ENCODE measurements around the gene COL6A2.
"Not testable (repeated sequence)": the region's sequence is repeated elsewhere in the genome, so short reads cannot be mapped to it uniquely, and the experiment has no call there.

Gene COL6A2

DNA sequence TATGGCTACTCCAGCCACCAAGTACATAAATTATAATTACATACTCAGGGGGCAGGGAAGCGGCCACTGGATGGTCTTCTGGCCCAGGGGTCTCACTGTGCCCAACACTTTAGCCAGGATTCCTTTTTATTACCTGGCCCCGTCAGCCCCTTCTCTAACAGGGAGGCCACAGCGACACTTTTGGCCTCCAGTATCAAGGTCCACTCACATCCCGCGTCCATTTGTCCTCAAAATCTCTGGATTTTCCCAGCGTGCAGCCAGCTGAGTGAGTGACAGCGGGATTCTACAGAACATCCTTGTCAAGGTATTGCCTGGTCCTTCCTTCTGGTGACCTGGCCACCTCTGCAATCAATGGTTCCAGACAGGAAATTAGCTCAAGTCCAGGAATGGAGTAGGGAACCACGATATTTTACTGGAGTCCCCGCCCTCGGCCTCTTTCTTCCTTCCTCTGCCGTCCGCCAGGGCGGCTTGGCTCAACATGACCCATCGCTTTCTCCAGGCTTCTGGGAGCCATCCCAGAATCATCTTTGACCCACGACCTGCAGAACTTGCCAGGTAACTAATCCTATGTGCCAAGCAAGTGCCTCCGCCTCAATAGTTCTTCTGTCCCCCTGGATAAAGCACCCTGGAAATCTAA, 2.7 kb upstream of the COL6A2 start:
- DNase-seq, result no peak

GRCh38 chr21:46095814-46096595, 1.9 kb upstream of the COL6A2 start:
- no peak for DNase-seq

DNA sequence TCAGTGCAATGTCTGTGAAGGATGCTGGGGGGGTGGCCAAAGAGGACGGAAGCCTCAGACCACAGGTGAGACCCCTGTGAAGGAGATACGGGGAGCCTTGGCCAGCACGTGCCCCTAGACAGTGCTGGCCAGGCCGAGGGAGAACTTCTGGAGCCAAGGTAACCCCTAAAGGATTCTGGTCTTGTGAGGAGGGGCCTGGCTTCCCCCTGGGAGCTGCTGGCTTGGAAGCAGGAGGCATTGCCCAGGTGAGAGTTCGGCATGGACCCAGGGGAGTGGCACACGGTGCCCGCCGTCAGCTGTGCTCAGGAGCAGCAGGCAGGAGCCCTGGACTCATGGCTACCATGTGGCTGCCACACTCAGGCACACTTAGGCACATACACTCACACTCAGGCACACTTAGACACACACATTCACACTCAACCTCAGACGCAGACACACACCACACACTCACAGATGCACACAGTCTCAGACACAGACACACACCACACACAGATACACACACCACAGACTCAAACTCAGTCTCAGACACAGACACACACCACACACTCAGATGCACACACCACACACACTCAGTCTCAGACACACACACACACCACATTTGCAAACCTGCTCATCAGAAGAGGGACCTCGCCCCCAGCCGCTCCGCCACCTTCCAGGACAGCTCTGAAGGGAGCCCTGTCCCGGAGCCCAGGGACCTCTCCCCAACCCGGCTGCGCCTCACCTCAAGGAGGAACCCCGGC, 1.1 kb upstream of the COL6A2 start:
- no peak for DNase-seq

DNA sequence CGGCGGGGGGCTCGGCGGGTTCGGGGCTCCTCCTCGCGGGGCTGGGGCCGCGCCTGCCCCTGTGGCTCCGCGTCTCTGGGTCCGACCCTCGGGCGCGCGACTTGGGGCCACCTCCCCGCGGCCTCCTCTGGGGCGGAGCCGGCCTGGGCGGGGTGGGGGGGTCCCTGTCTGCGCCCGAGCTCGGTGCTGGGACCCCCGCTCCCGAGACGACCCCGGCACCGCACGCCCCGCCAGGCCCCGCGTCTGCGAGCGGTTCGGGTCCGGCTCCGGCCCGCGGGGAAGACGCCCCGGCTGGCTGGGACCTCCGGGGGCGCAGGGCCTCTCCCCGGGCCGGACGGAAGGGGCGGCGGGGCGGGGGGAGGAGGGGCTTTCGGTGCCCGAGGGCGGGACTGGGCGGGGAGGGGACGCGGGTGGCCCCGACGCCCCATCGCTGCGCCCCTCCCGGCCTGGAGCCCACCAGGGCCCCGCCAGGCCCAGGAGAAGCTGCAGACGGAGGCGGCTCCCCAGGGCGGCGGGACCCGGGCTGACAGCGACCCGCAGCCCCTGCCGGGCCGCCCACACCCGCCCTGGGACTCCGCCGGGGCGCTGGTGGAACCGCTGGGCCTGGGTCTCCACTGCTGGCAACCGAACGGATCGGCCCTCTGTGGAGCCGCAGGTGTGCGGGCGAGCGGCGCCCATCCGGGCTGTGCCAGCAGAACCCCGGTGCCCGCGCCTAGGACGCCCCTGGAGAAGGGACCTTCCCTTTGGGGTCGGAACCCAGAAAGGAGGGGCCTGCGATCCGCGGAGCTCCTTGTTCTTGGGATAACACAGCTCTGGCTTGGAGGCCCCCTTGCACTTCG, 610 bp downstream of the COL6A2 start:
- DNase-seq, result peak; percentile 51

DNA sequence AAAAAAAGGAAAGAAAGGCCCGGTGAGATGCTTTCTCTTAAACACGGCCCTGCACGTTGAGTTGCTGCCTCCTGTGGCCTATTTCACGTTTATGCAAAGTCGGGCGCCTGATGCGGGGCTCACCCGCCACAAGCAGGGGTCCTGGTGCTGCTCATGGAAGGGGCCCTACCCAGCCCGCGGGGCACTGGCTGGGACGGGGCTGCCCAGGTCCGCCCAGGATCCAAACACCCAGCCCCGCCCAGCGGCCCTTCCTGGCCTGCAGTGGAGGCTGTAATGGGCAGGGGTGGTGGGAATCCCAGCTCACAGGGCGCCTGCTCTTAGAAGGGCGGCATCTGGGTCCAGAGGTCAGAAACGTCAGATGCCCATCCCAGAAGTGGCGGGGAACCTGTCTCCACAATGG, 1.6 kb downstream of the COL6A2 start:
- peak; percentile 45 for DNase-seq

- DNase-seq, result no peak
Observed at GRCh38 chr21:46100020-46100419, 2.1 kb downstream of the COL6A2 start.

GRCh38 chr21:46100426-46100825, 2.5 kb downstream of the COL6A2 start:
- DNase-seq, result peak; percentile 83

DNA sequence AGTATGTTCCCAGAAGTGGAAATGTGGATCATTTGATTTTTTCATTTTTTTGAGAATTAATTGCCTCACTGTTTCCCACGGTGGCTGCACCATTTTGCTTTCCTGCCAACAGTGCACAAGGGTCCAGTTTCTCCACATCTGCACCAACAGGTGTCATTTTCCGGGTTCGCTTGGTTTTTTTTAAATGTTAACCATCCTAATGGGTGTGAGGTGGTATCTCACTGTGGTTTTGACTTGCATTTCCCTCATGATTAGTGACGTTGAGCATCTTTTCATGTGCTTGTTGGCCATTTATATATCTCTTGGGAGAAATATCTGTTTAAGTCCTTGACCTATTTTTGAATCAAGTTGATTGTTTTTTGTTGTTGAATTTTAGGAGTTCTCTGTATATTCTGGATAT, 3.0 kb downstream of the COL6A2 start:
- no peak for DNase-seq

DNA sequence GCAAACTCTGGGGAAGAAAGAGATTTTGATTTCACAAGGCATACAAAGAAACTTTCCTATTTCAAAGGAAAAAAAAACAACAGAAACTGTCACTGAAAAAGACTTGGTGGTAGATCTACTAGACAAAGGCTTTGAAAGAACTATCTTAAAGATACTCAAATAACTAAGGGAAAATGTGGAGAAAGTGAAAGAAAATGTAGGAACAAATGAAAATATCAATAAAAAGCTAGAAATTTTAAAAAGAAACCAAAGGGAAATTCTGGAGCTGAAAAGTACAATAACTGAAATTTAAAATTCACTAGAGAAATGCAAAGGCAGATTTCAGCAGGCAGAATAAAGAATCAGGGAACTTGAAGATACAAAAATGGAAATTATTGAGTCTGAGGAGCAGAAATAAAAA, 6.2 kb downstream of the COL6A2 start:
- no peak for DNase-seq

DNA sequence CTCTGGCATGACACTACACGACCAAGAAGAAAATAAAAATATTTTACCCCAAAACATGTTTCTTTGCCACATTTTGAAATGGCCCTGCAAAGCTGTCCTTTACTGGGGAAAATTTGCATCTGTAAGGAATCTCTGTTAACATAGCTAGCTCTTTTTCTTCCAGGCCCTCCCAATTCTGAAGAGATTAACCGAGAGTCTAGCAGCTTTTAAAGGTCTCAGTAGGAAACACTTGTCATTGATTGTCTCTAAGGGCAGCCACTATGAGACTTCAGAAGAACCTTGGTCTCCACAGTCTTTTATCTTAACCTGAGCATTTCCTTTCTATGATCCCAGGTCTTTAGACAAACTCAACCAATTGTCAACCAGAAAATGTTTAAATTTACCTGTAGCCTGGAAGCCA, 9.5 kb downstream of the COL6A2 start:
- DNase-seq, result not testable (repeated sequence)

DNA sequence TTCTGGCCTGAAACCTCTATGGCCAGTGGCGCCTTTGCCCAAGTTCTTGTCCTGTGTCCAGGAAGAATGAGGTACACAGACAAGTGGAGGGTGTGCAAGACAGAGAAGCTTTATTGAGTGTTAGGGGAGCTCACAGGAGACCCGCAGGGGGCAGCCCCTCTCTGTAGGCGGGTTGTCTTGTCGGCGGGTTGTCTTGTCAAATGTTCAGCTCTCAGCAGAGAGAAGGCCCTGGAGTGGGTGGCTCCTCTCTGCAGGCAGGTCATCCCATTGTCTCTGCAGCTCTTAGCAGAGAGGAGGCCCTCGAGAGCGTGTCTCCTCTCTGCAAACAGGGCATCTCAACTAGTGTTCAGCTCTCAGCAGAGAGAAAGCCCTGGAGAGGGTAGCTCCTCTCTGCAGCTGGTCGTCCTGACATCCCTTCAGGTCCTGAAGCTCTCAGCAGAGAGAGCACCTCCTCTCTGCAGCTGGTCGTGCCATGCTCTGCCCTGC, 11.0 kb downstream of the COL6A2 start:
- DNase-seq, result no peak

- DNase-seq, result no peak
Observed at GRCh38 chr21:46109313-46110221, 11.7 kb downstream of the COL6A2 start.

- DNase-seq, result no peak
Observed at GRCh38 chr21:46110499-46111192, 12.7 kb downstream of the COL6A2 start.

GRCh38 chr21:46111193-46111571, 13.3 kb downstream of the COL6A2 start:
- DNase-seq, result no peak

- no peak for DNase-seq
Observed at GRCh38 chr21:46111857-46112724, 14.2 kb downstream of the COL6A2 start.

DNA sequence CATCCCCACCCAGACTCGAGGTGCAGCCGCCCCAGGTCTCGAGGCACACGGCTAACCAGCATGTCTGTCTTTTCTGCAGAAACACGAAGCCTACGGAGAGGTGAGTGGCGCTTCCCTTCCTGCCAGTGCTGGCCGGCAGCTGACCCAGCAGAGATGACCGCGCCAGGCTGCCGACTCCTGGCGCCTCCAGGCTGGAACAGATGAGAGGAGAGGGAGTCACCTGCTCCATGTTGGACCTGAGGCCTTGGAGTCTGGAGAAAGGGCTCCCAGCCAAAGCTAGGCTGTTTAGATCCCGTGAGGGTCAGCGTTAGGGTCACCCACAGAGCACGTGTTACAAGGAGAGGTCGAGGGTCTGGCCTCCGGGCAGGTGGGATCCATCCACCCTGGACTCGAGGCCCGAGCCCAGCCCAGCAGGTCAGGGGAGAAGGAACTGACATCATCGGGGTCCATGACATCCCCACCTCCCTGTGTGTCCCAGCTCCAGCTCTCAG, 14.9 kb downstream of the COL6A2 start:
- no peak for DNase-seq

- DNase-seq, result no peak
Observed at GRCh38 chr21:46113497-46114176, 15.7 kb downstream of the COL6A2 start.

- no peak for DNase-seq
Observed at GRCh38 chr21:46114963-46115362, 17.1 kb downstream of the COL6A2 start.
